HG03175 (cell line): ENCODE results near the gene C10orf67.
"Not testable (repeated sequence)": the region's sequence is repeated elsewhere in the genome, so short reads cannot be mapped to it uniquely, and the experiment has no call there.

Experiments
- ATAC-seq: cut with Tn5 transposase; IDR thresholded peaks from one replicate; pipeline ENCODE4 v1.9.1; 2021; ENCODE audit warnings: mild to moderate bottlenecking, moderate library complexity; ENCODE audit not compliant: unreplicated experiment

C10orf67 gene

DNA sequence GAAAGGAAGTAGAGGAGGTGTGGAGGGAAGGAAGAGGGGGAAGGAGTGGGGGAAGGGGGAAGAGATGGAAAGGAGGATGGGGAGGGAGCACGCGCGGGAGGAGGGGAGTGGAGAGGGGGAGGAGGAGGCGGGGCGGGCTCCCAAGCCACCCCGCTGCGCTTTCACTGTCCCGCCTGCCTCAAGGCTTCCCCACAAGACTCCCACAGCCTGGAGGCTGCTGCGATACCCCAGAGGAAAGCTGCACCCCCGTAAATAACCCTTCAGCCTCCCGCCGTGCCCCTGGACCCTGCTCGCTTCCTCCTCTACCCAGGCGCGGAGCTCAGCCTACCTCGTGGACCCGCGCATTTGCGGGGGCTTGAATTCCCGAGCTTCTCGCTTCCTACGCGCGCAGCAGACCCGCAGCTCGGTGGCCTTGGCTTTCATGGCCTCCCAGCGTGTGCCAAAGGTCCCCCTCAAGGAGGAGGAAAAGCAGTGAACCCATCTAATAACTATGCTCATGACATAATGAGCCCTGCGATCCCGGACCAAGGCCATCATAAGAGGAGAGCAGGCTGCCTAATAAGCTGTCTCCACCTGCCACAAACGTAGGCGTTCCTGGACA lies at the start of gene C10orf67:
Gene C10orf67 (minus strand): TSS at position 557 of the 601 bp plus-strand sequence. CDS start 23 bp downstream, at position 534.
- peak; percentile 40 for ATAC-seq

DNA sequence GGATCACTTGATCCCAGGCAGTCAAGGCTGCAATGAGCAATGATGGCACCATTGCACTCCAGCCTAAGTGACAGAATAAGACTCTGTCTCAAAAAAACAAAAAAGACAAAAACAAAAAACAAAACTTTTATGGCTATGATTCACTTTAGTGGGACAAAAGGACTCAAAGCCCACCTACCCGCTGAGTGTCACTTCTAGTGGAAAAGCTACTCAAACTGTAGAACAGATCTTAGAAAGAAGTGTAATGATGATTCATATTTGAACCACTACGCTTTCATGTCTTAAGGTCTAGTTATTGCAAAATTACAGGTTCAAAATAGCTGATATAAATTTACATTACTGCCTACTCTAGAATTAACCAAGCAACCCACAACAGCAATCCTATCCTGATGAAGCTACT lies 47.2 kb upstream of the C10orf67 start:
- no peak for ATAC-seq

DNA sequence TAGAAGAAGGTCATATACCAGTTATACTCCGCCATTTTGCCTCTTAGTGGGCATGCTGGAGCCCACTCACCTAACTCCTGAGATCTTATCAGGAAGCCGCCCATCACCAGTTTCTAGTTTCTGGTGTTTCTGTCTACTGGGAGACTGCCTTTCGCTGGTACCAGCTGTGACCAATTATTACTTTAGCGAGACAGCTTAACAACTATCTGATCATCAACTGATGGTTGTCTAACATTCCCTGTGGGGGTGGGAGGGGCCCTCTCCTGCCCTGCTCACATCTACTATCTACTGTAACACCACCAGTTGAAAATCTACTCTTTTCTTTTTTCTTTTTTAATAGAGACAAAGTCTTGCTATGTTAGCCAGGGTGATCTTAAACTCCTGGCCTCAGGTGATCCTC lies 46.2 kb upstream of the C10orf67 start:
- no peak for ATAC-seq

DNA sequence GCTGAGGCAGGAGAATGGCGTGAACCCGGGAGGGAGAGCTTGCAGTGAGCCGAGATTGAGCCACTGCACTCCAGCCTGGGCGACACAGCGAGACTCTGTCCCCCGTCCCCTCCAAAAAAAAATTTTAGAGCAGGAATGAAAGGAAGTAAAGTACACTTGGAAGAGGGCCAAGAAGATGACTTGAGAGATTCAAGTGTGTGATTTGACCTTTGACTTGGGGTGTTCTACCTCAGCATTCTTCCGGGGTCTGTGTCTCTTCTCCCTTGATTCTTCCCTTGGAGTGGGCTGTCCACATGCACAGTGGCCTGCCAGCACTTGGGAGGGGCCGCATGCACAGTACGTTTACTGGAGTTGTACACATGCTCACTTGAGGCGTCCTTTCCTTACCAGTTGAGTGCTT lies 45.8 kb upstream of the C10orf67 start:
- ATAC-seq, result not testable (repeated sequence)

DNA sequence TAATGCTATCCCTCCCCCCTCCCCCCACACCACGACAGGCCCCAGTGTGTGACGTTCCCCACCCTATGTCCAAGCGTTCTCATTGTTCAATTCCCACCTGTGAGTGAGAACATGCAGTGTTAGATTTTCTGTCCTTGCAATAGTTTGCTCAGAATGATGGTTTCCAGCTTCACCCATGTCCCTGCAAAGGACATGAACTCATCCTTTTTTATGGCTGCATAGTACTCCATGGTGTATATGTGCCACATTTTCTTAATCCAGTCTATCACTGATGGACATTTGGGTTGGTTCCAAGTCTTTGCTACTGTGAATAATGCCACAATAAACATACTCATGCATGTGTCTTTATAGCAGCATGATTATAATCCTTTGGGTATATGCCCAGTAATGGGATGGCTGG lies 42.9 kb upstream of the C10orf67 start:
- not testable (repeated sequence) for ATAC-seq

DNA sequence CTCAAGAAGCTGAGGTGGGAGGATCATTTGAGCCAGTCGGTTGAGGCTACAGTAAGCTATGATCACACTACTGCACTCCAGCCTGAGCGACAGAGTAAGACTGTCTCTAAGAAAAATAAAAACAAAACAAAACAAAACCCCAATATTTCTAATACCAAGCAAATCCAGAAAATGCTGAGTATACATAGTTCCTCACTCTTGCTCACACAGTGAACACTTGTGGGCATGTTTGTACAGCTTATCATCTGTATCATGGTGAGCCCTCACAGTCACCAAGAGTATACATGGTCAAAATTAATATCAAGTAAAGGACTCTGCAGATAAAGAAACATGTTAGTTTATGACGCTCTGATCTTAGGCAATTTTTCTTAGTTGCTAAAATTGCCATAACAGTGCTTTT lies 41.5 kb upstream of the C10orf67 start:
- no peak for ATAC-seq

DNA sequence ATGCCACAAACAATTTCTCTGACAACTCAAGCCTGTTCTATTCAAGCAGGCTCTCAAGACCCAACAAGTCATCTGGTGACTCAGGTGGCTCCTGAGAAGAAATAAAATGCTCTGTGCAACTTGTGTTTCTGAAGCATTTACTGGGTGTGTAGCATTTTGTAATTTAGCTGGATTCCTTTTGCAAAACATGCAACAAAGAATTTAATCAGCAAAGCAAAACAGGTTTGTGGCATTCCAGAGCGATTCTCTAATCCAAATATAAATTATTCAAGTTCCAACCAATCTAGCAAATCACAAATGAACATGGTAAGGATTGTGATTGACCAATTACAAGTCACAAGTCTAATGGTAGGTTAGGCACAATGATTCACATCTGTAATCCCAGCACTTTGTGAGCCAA lies 39.8 kb upstream of the C10orf67 start:
- no peak for ATAC-seq

DNA sequence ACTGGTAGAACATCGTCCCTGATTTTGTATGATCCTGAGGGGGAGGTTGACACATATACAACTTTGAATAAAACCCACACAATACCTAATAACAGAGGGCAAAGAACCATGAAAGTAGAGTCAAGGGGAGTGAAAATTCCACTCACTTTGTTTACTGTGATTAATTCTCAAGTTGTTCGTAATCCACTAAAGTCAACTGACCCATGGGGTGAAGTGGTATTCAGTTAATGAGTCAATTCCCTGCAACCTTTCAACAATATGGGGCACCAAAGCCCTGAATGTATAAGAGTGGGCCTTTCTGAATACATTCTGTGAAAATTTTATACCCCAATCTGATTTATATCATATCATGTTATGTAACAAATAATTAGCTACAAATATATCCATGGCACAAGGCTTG lies 39.0 kb upstream of the C10orf67 start:
- ATAC-seq, result no peak

DNA sequence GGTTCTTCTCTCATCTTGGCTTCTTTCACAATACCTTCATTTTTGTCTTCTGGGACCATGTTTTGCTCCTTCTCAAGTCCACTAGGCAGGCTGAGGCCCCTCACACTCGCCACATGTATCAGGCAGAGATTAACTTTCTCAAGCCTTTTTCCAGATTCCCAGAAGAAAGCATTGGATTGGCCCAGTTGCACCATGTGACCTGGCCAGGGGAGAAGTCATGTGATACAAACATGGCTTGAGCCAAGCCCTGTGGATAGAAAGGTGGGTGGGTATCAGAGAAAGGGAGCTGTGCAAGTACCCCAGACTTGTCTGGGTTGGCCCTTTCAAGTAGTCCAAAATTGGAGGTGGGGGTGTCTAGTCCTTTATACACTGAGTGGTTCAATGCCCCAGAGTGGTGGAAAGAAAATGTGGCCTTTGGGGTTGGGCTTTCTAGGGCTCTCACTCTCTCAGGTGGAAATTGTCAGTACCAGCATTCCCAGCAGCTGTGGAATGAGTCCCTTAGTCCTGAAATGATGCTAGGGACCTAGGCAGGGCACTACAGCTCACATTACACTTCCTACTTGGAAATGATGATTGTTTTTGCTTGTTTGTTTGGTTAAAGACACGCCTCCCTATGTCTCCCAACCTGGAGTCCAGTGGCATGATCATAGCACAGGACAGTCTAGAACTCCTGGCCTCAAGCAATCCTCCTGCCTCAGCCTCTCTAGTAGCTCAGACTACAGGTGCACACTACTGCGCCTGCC lies 36.9 kb upstream of the C10orf67 start:
- ATAC-seq, result no peak

DNA sequence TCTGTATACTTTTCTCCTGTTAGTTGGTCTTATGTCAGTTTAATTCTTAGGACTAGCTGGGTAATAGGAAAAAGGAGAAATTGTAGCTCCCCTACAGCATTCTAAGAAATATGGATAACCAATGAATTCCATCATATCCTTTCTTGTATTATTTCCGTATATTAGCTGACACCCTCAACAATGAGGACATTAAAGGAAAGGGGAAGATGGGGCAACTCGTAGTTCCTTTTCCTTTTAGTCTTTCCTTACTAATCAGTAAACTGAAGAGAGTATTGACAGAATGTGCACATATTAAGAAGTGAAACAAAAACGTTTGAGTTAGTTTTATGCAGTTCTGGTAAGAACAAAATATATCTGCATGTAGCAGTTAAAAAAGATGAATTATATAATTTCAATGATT lies 35.1 kb upstream of the C10orf67 start:
- no peak for ATAC-seq

DNA sequence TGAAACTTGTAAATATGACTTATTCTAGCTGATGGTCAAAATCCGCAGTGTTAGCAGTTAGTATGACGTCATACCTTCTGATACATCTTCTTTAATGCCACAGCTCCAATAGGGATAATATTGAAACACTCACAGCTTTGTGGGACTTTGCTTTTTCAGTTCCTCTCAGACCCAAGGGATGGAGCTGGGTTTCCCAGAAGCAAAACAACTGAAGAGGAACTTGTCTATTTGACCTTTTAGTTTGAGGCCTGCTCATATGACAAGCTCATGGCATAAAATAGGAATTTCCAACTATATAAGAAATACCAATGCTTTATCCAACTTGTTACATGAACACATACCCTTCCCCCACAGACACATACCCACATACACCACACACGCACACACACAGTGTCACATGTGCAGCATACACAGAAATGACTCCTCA lies 31.6 kb upstream of the C10orf67 start:
- no peak for ATAC-seq

DNA sequence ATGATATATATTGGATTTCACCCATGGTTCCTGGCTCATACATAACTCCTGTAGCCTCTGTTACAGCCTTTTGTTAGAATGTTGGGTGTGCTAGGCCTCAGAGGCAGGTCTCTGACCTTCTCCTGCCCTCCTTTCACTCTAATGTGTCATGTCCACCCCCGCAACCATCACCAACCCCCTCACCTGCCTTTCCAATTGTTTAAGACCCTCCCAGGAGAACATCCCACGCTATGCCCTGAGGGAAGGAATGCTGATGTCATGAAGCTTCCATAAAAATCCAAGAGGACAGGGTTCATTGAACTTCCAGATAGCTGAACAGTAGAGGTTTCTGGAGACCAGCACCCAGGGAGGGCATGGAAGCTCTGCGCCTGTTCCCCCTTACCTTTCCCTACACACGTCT lies 30.8 kb upstream of the C10orf67 start:
- ATAC-seq, result no peak

DNA sequence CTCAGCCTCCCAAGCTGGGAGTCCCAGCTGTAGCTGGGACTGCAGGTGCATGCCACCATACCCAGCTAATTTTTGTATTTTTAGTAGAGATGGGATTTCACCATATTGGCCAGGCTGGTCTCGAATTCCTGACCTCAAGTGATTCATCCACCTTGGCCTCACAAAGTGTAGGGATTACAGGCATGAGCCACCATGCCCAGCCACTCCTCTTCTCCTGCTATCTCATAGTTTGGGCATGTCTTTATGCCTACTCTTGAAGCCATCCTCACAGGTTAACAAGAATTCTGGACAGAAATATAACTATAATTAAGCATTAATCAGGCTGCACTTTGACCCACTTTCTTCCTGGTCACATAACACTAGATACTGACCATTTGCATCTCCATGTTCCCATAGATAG lies 28.6 kb upstream of the C10orf67 start:
- no peak for ATAC-seq

DNA sequence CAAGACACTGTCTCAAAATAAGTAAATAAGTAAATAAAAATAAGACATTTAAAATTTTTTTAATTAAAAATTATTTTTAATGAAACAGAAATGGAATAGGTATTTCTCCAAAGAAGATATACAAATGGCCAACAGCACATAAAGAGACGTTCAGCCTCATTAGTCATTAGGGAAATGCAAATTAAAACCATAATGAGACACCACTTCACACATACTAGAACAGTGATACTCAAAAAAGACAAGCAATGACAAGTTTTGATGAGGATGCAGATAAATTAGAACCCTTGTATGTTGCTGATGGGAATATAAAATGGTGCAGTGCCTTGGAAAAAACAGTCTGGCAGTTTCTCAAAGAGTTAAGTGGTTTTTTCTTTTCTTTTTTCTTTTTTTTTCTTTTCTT lies 26.5 kb upstream of the C10orf67 start:
- peak; percentile 29 for ATAC-seq

DNA sequence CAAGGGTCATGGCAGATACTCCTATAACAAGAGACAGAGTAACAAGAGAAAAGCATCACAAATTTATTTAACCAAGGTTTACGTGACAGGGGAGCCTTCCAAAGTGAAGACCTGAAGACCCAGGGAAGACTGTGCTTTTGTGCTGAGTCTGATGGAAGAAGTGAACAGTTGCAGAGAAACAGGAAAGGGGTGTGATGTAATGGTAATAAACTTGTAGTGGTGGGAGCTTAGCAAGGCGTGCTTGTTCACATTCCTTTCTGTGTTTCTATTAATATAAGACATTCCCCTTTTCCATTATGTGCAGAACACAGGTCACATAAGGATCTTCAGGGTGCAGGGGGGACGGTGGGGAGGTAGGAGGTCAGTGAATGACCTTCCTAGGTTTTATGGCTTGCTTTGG lies 25.5 kb upstream of the C10orf67 start:
- no peak for ATAC-seq

DNA sequence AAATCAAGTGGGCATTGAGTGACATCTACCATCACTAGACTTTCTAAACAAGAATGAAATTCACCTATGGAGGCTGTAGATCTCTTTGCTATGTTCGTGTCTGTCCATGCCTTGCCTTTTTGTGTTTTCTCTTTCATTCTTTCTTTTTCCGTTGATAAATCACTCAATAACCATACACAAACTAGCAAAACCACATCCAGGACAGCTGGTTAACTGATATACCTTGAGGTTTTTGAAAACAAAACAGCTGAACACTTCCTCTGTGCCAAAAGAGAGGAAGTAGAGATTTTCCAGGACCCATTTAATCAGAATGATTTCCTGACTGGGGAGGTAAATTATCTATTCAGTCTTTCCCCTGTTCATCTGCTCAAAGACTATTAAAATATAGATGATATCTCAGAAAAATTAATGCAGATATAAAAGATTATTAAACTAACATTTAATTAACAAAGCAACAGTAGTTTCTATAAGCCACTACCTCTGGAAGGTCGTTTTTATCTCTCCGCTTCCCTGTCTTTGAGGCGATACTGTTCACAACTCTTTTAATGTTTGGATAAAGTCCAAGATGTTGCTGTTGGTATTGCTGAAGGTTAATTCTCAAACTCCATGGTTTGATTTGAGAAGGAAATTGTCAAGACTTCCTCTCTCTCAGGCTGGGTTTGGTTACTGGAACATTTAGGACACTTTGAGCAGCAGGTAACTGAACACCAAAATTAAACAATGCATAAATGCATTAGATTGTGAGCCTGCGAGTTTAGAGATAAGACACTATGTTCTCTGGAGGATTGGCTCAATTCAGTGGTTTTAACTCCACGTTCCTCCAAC lies 24.4 kb upstream of the C10orf67 start:
- ATAC-seq, result peak; percentile 75

DNA sequence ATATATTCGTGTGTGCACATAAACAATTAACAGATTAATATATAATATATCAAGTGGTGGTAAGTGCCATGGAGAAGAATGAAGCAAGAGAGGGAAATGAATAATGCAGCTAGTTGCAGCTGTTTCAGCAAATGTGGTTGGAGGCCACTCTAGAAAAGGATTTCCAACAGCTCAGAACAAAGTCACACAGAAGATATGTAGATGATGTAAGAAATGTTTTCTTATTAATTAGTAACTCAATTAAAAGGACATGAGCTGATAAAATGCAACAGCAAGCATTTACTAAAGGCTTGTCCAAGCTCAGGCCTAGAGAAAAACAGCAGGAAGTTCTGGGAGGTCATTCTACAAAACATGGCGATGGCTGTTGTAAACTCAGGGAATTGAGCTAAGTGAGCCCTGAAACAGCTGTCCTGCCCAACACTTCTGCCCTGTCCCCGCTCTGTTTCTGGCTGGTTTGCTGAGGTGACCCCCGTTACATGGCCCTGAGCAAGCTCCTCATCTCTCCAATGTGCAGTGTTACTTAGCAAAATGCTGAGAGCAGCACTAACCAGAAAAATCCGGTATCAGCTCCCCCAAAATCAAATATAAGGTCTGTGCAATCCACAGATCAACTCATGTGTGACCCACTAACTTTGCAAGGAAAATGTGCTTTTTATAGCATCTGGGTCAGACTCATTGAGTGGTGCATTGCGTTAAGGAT lies 23.4 kb upstream of the C10orf67 start:
- ATAC-seq, result peak; percentile 3

DNA sequence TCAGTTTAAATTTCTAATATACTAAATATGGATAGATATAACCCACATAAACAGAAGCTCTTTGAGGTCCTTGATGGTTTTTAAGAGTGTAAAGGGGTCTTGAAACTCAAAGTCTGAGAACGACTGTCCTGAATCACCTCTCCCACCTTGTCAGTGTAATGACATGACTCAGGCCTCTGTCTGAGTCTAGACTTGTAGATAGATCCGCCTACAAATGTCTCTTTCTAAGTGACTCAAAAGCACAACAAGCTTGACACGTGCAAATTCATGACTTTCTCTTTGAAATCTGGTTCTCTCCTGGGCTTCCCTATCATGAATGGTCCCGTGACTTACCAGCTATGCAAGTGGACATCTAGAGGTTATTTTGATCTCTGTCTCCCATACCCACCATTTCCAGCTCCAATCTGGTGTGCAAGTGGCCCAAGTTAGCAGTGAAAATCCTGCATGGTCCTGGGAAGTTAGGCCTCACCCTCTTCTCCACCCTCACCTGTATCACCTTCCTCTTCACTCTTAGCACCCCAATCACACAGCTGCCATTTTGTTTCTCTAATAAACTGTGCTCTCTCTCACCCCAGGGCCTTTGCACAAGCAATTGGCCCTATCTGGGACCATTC lies 20.9 kb upstream of the C10orf67 start:
- ATAC-seq, result peak; percentile 23

DNA sequence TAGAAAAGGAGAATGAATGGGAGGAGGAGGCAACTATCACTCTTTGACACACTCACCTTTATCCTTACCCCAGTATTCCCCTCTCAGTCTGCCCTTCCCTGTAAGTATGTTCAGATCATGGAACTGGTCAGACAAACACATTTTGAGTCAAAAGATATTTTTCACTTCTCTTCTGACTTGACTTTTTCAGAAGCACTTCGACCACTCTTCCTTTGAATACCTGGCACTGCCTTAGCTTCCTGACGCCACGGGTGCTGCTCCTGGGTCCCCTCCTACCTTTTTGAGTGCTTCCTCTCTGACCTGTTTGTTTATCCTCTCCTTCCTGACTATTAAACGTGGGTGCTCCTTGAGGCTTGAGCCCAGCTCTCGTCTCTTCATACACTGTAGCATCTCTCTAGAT lies 19.8 kb upstream of the C10orf67 start:
- no peak for ATAC-seq

DNA sequence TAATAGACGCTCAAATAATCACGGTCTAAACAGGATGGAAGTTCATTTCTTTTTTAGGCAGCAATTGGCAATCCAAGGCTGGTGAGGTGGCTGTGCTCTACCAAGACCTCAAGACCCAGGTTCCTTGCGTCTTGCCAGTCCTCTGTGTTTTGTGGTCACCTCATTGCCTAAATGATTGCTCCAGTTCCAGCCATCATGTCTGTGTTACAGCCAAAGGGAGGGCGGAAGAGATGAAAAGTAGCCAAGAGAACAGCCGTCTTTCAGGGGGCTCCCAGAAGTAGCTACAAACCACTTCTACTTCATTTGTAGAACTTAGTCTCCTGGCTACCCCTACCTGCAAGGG lies 19.2 kb upstream of the C10orf67 start:
- no peak for ATAC-seq
